Uterus (tissue), 4 donors: ENCODE measurements around the gene CD80. TPM values are rescaled to one million over a fixed set of nuclear protein-coding genes. Genes with fewer than 3 reads are reported as not detected.
A peak's percentile ranks its signal among the peaks of the same experiment; 100 is the strongest.

Source experiments
- DNase-seq, 2 donors: peaks; one replicate each; pipeline ENCODE4 v3.0.0-alpha.2; 2019 to 2020
- H3K27ac ChIP-seq, 2 donors: fragments of 200-600 bp; sonication (generic); 1 replicate in 1 of 2; 2 replicates in 1 of 2; pipeline ENCODE4 v1.5.1; 2016 to 2018
- H3K27me3 ChIP-seq, 2 donors: fragments of 200-600 bp; sonication (generic); one replicate each; pipeline ENCODE4 v1.5.1; 2018 to 2019; ENCODE audit warnings: control low read depth in 1 of 2
- H3K36me3 ChIP-seq, 2 donors: fragments of 200-600 bp; sonication (generic); one replicate each; pipeline ENCODE4 v1.5.1; 2019; ENCODE audit warnings: control low read depth in 1 of 2
- H3K4me1 ChIP-seq, 2 donors: fragments of 200-600 bp; sonication (generic); one replicate each; pipeline ENCODE4 v1.5.1; 2018 to 2019; ENCODE audit warnings: control low read depth in 1 of 2
- H3K4me3 ChIP-seq, 2 donors: fragments of 200-600 bp; sonication (generic); 1 replicate in 1 of 2; 2 replicates in 1 of 2; pipeline ENCODE4 v1.5.1; 2018 to 2019; ENCODE audit warnings: mild to moderate bottlenecking in 1 of 2
- H3K9me3 ChIP-seq, 2 donors: fragments of 200-600 bp; sonication (generic); one replicate each; pipeline ENCODE4 v1.5.1; 2019; ENCODE audit warnings: control low read depth in 1 of 2
- CTCF ChIP-seq, 4 experiments: fragments of 200-600 bp in 2 of 4; fragments of 450-650 bp in 2 of 4; sonication (generic) in 2 of 4; IDR thresholded peaks; one replicate each; pipeline ENCODE4 v1.5.1; 2016 to 2019; ENCODE audit warnings: antibody characterized with exemption in 4 of 4, mild to moderate bottlenecking in 2 of 4, moderate library complexity in 1 of 4
- POLR2A ChIP-seq, 2 donors: fragments of 450-650 bp; IDR thresholded peaks; one replicate each; pipeline ENCODE4 v1.6.1; 2016; ENCODE audit warnings: antibody characterized with exemption in 2 of 2, mild to moderate bottlenecking in 1 of 2, moderate library complexity in 1 of 2
- intact Hi-C: fragments of 100-400 bp; cut with DNase I; formaldehyde crosslinking; loops from one replicate; pipeline ENCODE4 v1.15.1; 2023; ENCODE audit warnings: low total_unique reads
- total RNA-seq, 4 donors: library from RNA; depleted of rRNA in 3 of 4; stranded (reverse); fragments of >200 nt in 3 of 4; gene quantifications; one replicate each; pipeline versions ENCODE4 v1.1.0 to v1.2.4, GENCODE V29; 2014 to 2023
- donor health status: DM: yes; HTN: yes; CAD: no.

The CD80 gene
- total RNA-seq, 4 donors from 2014 or later, result 0.14 to 2.9 (median 1.1) TPM; not detected in 1

DNA sequence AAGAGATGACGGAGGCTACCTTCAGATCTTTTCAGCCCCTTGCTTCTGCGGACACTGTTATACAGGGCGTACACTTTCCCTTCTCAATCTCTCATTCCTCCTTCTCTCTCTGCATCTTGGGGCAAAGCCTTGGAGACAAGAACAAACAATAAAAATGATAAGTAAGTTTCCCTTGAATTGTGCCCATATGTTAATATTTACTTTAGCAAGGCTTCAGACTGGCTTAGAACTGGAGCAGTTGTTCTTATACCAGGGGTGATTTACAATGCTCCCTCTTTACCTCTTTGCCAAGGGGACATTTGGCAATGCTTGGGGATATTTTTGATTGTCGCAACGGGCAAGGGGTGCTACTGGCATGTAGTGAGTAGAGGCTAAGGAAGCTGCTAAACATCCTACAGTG is 31.7 kb downstream of the CD80 start:
- intact Hi-C loops, result no loop called here
- Histone ChIP-seq H3K36me3 (no peaks in the 10 kb centered on the region), H3K4me1 (no peaks in the 10 kb centered on the region), H3K9me3 (no peaks in the 10 kb centered on the region), H3K27ac (no peak overlapping the region), H3K27me3 (no peaks in the 10 kb centered on the region), H3K4me3 (no peak overlapping the region)
- no peak for TF ChIP-seq POLR2A (IDR thresholded peaks at IDR 0.05)
- no peak for TF ChIP-seq CTCF (IDR thresholded peaks at IDR 0.05)
- no peak for DNase-seq

DNA sequence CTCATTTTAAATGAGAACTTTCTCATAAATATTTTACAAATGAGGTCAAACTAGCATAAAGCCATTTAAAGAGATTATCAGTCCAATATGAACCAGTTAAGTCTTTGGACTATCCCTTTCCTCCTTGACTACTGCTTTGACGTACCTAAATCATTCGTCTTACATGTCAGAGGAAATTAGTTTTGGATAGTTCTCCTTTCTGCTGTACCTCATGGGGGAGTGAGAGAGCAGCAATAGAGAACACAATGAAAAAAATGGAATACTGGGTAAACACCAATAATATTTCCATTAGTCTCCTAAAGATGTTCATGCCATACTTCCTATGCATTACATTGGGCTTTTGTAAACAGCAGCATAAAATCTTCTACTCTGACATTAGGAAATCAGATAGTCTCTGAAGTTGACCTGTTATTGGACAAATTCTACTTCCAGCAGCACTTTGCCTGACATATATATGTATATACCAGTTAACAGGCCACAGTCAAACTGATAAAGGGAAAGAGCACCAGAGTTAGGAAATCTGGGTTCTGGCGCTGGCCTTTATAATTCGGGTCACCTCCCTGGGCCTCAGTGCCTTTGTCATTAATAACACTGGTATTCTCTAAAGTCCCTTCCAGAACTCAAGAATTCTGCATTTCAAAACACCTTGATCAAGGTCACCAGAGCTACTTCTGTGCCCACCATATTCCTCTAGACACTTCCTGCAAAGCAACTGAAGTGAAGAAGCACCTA is 34.3 kb downstream of the CD80 start:
- Histone ChIP-seq H3K36me3 (no peaks in the 10 kb centered on the region), H3K4me3 (no peak overlapping the region), H3K27ac (no peak overlapping the region), H3K27me3 (no peaks in the 10 kb centered on the region), H3K9me3 (no peaks in the 10 kb centered on the region), H3K4me1 (no peaks in the 10 kb centered on the region)
- no peak for DNase-seq
- no peak for TF ChIP-seq POLR2A (IDR thresholded peaks at IDR 0.05)
- peak in 3 of 4 experiments; percentile 19 to 33 (median 33) for TF ChIP-seq CTCF (IDR thresholded peaks at IDR 0.05)
- intact Hi-C loops, result no loop called here

- DNase-seq, result no peak
- TF ChIP-seq POLR2A (IDR thresholded peaks at IDR 0.05) (no peak), CTCF (IDR thresholded peaks at IDR 0.05) (no peak)
- no peak overlapping the region for H3K4me3 ChIP-seq
- no peaks in the 10 kb centered on the region for H3K4me1 ChIP-seq
- H3K27me3 ChIP-seq, result no peaks in the 10 kb centered on the region
- intact Hi-C loops, result no loop called here
- no peaks in the 10 kb centered on the region for H3K36me3 ChIP-seq
- no peak overlapping the region for H3K27ac ChIP-seq
- no peaks in the 10 kb centered on the region for H3K9me3 ChIP-seq
Observed at GRCh38 chr3:119518026-119518425, 41.4 kb downstream of the CD80 start.

DNA sequence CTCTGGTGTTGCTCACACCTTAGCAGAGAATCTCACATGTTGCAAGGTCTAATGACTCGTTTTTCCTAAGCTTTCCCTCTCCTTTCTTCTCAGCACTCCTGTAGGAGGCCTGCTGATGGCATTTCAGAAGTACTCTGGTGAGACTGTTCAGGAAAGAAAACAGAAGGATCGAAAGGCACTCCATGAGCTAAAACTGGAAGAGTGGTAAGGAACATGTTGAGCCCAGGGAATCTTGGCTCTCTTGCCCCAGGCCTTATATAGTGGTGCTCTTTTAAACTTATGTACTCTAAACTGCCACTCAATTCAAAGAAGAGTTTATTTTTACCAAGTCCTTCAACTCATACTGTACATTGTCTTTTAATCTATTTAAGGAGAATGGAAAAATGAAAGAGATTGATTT is 42.3 kb downstream of the CD80 start:
- Histone ChIP-seq H3K4me3 (no peak overlapping the region), H3K27ac (no peak overlapping the region), H3K9me3 (no peaks in the 10 kb centered on the region), H3K36me3 (no peaks in the 10 kb centered on the region), H3K27me3 (no peaks in the 10 kb centered on the region), H3K4me1 (no peaks in the 10 kb centered on the region)
- TF ChIP-seq POLR2A (IDR thresholded peaks at IDR 0.05) (no peak), CTCF (IDR thresholded peaks at IDR 0.05) (no peak)
- DNase-seq, result no peak
- intact Hi-C loops, result no loop called here

DNA sequence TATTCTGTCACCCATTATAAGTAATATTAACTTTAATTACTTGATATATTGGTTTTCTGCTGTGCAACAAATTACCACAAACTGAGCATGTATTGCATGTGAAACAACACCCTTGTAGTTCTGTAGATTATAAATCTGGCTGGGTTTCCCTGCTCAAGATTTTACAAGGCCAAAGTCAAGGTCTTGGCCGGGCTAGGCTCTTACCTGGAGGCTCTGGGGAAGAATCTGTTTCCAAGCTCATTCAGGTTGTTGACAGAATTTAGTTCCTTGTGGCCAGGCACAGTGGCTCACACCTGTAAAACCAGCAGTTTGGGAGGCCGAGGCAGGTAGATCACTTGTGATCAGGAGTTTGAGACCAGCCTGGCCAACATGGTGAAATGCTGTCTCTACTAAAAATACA is 44.8 kb downstream of the CD80 start:
- Histone ChIP-seq H3K9me3 (no peaks in the 10 kb centered on the region), H3K36me3 (no peaks in the 10 kb centered on the region), H3K4me3 (no peak overlapping the region), H3K27ac (no peak overlapping the region), H3K4me1 (no peaks in the 10 kb centered on the region), H3K27me3 (no peaks in the 10 kb centered on the region)
- intact Hi-C loops, result no loop called here
- DNase-seq, result no peak
- TF ChIP-seq POLR2A (IDR thresholded peaks at IDR 0.05), result no peak
- no peak for TF ChIP-seq CTCF (IDR thresholded peaks at IDR 0.05)
